Measurements from ENCODE around the gene HOXB7.

Gene HOXB7

DNA sequence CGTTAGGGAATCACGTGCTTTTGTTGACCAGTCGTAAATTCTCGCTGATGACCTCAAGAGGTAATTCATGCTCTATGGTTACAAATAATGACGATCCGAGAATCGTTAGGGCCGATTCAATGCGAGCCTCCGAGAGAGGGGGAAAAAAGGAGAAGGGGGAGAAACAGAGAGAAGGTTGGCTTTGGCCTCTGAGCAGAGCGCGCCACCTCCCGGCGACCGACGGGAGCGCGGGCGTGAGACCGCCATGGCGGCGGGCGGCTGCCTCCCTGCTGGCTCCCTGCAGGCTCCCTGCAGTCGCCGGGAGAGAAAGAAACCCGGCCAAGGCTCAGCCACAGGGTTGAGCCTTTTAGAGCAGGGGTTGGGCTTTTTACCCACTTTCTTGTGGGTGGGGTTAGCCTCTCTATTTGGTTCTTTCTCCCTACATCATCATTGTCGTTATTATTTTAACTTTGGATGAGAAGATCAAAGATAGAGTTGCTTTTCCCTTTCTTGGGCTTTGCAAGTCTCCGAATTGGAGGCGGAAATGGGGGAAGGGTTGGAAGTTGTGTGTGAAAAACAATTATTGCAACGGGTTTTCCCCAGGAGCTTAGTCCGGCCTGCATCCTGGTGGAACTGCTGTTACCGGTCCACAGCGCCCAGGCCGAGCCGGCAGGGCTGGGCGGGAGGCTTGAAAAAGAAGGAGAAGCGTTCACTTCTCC lies 16.8 kb downstream of the HOXB7 start:
- peak; percentile 70 to 81 for DNase-seq

DNA sequence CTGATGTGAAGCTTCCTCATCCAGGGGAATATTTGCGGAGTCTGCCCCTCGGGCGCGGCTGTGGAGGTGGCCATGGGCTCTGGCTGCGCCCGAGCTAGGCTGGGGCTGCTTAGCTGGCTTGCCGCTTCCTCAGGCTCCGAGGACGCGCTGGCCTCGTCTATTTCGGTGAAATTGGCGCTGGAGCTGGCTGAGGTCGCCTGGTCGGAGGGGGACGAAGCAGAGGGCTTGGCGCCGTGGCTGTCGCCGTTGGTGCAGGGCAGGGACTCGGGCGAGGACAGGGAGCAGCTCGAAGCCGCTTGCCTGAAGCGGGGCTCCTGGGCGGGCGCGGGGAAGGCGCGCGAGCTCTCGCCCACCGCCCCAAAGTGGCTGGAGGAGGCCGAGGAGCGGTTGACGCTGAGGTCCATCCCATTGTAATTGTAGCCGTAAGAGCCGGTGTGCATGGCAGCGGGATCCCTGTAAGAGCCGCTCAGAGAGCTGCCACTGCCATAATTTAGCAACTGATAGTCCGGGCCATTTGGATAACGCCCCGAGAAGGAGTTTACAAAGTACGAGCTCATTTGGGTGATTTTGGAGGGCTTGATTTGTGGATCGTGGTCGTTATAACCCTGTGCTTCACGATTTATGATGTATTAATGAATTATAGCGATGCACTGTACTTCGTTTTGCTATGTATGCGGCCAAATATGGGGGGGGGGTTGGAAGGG lies 17.5 kb downstream of the HOXB7 start, which contains the start of gene HOXB5:
Gene HOXB5, minus strand, starts transcription at position 654 of the 704 bp plus-strand sequence. Its CDS starts 97 bp downstream, at position 557.
- no peak for DNase-seq

DNA sequence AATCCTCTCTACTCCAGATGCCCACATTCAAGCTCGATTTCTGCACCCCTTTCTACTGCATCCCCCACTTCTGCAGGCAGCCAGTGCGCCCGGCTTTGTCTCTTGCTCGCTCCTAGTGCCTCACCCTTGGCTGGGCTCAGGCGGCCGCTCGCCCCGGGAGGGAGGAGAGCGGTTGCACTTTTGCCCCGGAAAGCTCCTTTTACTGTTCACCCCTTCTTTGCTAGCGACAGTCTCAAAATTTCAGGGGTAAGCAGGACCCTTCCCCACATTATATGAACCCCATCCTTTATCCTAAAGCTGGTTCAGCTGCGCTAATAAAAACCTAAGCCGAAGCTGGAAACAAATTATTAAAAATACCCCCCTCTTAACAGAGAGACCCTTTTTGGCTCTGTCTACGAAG lies 18.2 kb downstream of the HOXB7 start:
- DNase-seq, result no peak

DNA sequence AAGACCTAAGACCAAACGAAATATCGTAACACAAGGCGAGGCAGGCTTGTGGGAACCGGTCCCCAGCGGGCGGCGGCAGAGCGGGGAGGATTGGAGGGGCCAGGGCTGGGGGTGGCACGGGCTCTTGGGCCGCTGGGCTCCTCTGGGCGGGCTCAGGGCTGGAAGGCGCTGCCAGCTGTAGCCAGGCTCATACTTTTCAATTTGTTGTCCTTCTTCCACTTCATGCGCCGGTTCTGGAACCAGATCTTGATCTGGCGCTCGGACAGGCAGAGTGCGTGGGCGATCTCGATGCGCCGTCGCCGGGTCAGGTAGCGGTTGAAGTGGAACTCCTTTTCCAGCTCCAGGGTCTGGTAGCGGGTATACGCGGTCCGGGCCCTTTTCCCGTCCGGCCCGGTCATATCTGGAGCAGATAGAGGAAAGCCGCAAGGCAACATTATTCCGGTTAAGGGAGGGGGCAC lies 18.7 kb downstream of the HOXB7 start:
- no peak for DNase-seq

DNA sequence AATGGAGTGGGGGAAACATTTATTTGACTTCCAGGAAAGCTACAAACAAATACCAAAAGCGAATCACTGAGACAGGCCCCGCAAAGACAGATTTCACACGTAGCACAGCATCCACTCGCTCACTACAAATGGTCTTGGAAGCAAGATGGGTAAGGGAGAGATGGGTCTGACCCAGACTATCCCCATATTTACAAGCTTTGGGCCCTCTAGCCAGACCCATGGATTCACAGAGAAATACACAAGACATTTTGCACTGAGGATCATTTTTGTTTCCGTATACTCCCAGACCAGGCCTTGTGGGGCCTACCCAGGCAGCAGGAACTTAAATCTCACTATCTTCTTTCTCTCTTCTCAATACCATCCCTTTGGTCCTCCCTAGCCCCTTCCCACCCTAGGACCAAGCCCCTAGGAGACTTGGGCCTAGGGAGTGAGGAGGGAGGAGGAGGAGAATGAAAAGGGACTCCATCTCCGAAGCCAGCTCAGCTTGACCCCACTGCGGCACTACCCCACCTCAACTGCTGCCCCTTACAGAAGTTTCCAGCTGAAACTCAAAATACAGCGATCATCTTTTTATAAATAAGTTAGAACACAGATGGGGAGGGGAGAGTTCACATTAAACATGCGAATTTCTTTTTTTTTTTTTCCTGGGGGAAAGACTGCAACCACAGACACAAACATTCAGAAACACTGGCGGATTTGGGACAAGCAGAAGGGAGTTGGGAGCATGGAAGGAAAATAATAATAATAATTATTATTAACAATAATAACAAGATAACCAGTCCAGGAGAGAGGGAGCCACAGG lies 19.4 kb downstream of the HOXB7 start:
- DNase-seq, result no peak

DNA sequence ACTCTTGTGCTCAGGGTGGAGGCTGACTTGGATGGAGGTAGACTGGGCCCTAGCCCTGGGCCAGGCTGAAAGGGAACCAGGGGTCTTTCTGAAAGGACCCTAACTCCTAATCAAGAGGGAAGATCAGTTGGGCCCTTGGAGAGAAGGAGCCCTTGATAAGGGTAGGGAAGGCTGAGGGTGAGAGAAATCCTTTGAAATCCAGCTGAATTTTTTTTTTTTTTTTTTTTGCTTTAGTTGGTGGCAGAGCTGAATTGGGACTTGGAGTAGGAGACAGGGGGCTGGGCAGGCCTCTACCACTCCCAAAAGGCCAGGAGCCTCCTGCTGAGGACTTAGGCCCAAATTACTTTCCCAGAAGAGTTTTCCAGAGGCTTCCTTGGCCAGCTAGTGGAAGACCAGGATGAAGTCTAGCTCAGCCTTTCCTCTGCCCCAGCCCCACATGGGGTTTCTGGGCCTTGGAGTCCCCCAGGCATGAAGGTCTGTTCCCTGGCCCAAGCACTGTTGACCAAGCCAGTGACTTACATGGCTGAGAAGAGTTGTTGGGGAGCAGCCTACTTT lies 20.1 kb downstream of the HOXB7 start:
- no peak for DNase-seq

DNA sequence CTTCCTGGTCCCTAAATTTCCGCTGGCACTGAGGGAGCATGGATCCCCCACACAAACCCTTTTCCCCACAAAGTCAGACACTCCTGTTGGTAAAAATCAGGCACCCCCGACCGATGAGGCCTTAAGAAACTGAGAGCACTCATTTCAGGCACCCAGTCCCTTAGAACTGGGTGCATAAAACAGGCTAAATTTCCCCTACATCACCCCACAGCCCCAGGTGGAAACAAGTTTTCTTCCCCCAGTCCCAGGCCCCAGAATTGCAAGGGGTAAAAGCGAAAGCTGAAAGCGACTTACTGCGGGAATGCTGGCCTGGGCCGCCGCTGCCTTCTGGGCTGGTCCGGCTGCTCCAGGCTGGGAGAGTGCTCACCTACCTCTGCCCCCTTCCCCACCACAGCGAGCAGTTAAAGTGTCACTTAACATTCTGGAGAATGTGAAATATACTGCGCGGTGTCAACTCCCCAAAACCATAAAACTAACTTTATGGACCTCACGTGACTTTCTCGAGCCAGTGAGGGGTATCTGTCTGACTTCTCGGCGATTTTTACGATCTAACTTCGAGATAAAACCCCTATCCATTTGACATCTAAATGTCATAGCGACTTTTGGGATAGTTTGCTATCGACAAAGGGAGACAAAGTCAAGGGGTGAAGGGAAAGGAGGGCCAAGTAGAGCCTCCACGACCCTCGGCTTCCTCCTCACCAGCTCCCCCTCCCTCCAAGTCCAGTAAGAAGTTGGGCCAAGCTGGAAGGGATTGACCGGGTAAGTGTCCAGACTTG lies 20.8 kb downstream of the HOXB7 start, which contains the start of gene HOXB3:
Gene HOXB3, minus strand, starts transcription at position 411 of the 776 bp plus-strand sequence. CDS start 37,767 bp downstream, outside the sequence.
- no peak for DNase-seq

DNA sequence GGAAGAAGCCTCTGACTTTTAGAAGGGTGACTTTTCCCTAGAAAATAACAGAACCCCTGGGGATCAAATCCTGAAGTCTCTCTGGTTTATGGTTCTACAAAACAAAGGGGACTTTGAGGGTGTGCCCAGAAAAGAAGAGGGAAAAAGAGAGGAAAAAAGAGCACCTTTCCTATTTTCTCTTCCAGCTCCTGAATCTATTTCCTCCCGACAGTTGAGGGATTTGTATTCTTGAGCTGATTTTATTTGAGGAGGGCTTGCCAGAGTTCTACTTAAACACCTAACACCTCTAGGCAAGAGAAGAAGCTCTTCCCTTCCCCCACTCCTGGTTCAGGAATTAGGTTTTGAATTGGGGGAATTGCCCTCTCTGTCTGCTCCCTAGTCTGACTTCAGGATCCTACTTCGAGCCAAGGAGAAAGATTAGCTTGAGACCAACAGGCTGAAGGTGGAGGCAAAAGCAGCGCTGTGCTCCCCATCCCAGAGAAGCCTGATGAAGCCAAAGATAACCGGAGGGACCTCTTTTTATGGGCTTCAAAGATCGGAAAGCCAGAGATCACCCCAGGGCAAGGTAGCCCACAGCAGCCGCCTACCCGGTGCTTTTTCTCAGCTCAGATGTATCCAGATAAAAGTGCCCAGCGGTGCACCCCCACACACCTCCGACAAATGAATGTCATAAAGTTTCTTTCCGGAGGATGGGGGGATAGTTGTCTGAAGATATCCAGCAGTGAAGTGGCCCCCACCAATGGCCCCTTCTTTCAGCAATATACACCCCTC lies 21.6 kb downstream of the HOXB7 start:
- no peak for DNase-seq

DNA sequence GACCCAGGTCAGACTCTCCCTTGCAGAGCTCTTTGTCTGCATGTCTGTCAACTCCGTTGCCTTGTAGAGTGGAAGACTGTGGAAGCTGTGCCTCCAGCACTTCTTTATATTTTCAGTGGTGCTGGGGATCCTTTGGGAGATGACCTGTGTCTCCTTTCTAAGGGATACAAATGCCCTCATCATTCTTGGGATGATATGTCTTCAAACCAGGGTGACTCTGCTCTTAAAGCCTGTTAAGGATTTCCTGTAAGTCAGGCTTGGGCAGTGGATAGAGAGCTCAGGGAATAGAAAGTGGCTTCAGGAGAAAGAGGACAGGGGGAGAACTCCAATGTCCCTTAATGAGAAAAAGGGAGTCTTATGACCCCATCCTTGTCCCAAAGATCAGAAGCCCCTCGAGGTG lies 22.3 kb downstream of the HOXB7 start:
- no peak for DNase-seq

DNA sequence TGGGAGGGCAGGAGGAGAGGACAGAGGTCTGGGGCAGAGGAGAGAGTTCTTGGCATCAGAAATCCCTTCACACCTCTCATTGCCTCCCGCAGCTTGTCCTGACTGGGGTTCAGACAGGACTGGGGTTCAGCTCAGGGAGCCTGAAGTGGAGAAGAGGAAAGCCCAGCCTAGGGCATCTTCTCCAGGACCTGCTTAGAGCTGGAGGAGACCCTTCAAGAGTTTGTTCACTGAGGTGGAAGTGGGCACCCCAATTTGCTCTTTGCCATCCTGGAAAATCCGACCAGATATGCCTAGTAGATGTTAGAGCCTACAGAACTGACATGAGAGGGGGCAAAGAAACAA lies 22.8 kb downstream of the HOXB7 start:
- no peak for DNase-seq

DNA sequence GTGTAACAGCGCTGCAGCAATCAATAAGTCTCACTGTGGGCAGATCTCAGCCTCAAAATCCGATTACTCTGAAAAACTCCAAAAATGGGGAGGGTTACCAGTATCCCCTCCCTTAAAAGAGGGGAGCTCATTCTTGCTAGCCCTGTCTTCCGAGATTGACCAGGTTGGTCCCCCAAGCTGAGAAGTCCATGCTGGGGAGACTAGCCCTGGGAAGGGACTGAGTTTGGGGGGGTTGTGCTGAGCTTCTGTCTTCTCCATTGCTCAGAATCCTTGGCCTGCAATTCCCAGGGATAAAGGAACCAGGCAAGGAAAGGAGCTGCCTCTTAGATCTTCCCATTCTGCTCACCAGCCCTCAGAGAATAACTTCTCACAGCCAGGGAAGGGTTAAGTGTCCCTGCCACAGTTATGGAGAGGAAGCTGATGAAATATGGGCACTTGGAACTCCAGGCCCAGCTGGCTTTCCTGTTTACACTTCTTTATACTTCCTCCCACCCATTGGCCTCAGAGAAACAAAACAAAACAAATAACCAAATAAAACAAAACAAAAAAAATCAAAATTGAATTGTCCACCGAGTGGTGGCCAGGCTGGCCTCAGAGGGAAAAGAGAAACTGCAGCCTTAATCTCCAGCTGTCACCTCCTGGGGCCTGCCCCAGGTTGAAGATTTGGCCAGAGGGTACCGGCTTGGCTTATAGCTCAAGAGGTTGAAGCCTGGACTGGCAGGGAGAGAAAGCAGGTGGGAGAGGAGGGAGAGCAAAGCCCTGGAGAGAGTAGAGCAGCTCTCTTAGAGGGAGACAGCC lies 23.3 kb downstream of the HOXB7 start:
- no peak for DNase-seq

DNA sequence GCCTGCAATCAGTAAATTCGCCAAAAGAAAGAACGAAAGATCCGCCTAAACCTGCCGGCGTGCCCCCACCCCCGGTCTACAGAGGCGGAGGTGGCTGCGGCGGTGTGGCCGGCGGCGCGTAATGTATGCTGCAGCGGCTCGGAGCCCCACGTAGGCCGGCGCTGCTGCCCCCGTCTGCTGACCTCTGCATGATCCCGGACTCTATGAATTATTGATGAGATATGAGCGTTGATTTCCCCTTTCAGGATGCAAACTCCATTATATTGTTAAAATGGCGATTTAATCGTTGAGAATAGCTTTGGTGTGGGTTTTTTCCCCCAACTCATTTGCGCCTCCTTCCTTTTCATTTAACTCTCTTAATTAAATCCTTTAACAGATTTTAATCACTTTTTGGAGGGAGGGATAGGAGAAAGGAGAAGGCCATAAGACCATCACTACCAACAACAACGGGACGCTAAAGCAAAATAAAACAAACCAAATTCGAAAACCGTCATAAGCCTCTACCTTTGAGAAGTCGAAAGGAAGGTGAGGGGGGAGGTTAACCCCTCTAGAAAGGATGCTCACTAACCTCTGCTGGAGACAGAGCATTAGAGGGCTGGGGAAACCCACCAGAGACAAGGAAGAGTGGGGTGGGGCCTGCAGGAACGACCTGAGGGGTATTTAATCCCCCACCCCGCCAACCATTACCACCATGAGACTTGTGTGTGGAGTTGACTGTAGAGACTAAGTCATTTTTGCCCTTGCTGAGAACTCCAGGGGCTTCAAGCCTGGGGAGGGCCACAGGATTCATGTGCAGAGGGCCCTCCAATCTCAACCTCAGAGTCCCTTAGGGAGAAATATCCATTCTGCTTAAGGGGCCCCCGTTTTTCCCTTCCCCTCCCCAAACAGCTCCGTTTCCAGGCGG lies 24.2 kb downstream of the HOXB7 start:
- DNase-seq, result peak in 1 of 2 donors; percentile 51

DNA sequence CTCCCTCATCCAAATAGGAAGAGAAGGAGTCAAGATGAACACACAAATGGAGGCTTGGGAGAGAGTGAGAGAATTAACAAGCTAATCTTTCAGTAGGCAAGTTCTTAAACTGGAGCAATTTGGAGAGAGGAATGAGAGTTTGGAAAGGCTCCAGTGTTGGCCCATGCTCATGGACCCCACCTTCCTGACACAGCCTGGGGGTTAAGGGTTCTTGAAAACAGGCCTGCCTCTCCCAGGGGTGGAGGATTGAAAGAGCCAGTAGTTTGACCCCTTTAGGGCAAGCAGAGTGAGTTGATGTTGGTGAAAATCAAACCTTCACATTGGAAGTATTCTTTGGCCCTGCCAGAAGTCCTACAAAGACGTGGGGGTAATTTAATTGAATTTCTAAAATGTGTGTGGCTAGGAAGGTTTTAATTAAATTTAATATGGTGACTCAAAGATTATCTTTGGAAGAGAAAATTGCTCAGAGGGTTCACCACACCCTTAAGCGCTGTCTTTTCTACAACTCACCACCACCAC lies 26.5 kb downstream of the HOXB7 start:
- DNase-seq, result no peak

DNA sequence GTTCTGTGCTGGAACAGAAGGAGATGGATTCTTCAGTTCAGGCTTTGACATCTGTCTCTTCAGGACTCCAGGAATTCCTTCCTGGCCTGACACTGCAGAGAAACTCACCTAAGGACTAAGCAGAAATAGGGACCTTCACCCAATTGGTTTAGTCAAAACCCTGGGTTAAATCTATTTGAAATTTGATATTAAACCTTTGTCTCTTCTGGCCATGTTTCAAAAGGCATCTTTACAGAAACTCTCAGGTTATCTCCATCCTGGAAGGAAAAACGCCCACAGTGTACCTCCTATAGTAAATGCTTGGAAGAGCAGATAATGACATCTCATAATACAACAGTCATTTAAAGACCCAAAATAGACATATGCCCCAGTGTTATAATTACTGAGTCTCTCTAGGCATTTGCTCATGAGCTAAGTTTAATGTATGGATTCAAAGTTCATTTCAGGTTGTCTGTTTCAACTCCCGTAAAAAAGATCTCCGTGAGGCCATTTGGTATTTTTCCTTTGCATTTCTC lies 27.1 kb downstream of the HOXB7 start:
- DNase-seq, result no peak

DNA sequence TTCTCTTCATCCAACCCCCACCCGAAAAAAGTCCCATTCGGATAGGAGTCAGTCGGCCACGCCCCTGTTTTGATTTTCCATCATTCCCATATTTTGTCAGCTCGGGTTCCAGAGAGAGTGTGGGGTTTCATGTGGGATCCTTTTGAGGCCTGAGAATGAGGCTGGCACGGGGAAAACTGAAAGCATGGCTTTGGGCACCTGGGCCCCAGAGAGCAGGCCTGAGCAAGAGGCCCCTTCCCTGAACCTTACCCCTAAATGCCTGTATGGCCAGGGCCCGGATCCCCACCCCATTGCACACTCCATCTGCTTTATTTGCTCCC lies 28.1 kb downstream of the HOXB7 start:
- no peak for DNase-seq

DNA sequence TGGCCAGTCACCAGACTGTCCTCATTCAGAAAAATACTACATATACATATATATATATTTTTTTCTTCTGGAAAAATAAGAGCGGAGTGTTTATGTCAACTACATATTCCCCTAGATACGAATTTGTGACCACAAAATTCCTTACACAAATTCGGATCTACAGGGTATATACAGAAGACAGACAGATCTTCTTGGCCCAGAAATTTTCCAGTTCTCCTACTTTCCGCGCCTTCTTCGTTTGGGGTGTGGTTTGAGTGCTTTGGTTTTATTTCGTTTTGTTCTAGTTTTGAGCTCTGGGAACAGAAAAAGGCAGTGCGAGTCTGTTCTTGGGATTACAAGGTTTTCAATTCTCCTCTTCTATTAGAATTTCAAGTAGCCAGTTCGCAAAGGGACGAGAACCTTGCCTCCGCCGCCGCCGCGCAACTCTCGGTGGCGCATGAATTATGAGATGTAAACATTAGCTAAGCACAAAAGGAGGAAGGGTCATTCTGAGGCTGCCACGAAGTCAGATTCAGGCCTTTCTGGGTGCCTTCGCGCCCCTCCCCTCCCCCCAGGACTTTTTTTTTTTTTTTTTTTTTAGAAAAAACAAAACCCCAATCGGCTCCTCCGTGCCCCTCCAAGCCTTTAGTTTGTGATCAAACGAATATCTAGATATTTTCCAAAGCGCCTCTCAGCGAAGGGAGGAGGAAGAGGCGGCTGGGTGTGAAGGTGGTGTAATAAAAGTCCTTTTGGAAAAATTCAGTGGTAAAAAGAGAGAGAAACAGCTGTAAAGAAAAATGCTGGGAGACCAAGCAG lies 30.9 kb downstream of the HOXB7 start:
- no peak for DNase-seq

DNA sequence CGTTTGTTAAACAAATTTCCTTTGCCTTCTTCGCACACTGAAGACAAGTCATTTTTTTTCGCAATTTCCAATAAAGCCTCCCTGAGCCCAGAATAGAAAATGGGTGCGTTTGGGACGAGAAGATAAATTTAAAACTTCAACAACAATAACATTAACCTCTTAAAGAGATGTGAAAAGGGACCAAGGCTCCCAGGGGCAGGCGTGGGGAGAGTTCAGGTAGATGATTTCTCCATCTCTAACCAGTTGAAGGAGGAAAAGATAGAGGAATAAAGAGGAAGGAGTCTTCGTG lies 31.4 kb downstream of the HOXB7 start:
- DNase-seq, result no peak

DNA sequence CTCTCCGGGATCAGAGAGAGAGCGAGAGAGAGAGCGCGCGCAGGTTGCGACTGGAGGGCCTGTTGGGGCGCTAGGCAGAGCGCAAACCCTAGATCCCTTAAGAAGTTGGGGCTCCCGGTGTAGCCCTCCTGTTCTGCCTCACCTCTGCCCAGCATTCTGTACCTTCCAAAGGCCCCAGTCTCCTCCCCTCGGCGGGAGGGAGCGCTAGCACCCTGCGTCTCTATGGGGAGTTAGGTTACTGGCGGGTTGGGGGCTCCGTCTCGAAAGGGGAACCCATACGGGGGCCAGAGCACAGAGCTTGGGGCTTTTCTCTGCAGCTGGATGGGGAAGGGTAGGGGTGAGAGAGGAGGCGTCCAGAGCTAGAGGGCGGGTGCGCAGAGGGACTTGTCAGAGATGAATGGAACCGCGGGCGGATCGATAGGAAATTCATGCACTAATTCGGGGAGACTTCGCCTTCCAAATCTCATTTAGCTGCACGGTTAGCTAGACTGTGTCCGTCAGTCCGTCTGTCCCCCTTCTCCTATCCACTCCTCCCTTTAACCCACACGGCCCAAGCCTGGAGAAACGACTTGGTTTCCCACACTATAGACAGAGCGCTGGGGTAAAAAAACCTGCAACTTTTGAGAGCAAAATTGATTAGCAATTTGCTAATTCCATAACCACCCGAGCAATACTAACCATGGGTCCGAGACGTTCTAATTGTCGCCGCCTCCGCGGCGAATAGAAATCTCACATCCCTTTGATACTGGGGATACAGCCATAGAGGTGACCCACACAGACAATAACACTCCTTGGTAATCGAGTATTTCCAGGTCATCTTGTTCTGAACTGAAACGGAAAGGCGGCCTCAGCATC lies 32.0 kb downstream of the HOXB7 start:
- peak in 1 of 2 donors; percentile 27 for DNase-seq
